Spleen (tissue), 7 donors: ENCODE measurements around the gene IGF1.

ENCODE experiments used
- POLR2A ChIP-seq, 3 donors: fragments of 450-650 bp; IDR thresholded peaks; one replicate each; pipeline ENCODE4 v1.5.1; 2017; ENCODE audit warnings: antibody characterized with exemption in 3 of 3, mild to moderate bottlenecking in 1 of 3
- POLR2AphosphoS5 ChIP-seq, 3 donors: sonication (generic); formaldehyde crosslinking; IDR thresholded peaks; one replicate each; pipeline ENCODE4 v1.5.1; 2017; ENCODE audit warnings: antibody characterized with exemption in 3 of 3
- TF ChIP-seq, protein P1 (sequence below), 11 experiments: fragments of 200-600 bp in 7 of 11; fragments of 450-650 bp in 4 of 11; sonication (generic) in 4 of 11; IDR thresholded peaks in 8 of 11; conservative IDR thresholded peaks in 3 of 11; 1 replicate in 7 of 11; 2 replicates in 4 of 11; pipeline versions ENCODE4 v1.4.0 to v1.8.0; 2016 to 2021; ENCODE audit warnings: antibody characterized with exemption in 11 of 11, inconsistent platforms in 4 of 11, mild to moderate bottlenecking in 1 of 11
- donor health status: DM: no; HTN: no; CAD: no; lungs with moderate emphysema.
- donor health status: DM: no; HTN: no; CAD: no.
- donor health status: DM: no; HTN: no; CAD: no.

DNA sequence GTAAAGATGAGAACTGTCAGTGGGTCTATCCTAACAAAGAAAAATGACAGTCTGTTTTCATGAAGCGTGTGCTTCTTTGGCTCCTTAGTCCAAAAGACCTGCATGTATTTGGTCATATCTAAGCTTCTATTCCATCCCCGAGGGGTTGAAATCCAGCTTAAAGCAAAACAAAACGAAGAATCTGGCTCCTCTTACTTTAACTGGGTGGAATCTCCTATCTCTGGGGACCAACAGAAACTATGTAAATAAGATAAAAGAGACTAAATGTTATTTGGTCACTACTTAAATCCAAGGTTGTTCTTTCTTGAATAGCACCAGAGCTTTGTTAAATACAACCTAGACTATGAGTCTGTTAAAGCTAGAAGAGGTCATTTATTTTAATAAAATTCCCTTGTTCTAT, 9.4 kb downstream of the IGF1 start:
- TF ChIP-seq POLR2A (IDR thresholded peaks at IDR 0.05) (no peak), POLR2AphosphoS5 (IDR thresholded peaks at IDR 0.05) (no peak)
- TF ChIP-seq, protein P1, sequence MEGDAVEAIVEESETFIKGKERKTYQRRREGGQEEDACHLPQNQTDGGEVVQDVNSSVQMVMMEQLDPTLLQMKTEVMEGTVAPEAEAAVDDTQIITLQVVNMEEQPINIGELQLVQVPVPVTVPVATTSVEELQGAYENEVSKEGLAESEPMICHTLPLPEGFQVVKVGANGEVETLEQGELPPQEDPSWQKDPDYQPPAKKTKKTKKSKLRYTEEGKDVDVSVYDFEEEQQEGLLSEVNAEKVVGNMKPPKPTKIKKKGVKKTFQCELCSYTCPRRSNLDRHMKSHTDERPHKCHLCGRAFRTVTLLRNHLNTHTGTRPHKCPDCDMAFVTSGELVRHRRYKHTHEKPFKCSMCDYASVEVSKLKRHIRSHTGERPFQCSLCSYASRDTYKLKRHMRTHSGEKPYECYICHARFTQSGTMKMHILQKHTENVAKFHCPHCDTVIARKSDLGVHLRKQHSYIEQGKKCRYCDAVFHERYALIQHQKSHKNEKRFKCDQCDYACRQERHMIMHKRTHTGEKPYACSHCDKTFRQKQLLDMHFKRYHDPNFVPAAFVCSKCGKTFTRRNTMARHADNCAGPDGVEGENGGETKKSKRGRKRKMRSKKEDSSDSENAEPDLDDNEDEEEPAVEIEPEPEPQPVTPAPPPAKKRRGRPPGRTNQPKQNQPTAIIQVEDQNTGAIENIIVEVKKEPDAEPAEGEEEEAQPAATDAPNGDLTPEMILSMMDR (IDR thresholded peaks at IDR 0.05 in 8 of 11, conservative IDR thresholded peaks at IDR 0.05 in 3 of 11) = no peak
